Osteocyte (in vitro differentiated cells): ENCODE measurements around the gene OSBPL3. TPM values are rescaled to one million over a fixed set of nuclear protein-coding genes. Genes with fewer than 3 reads are reported as not detected.

Experiments
- DNase-seq: peaks from one replicate; pipeline ENCODE4 v3.0.0; 2021; ENCODE audit warnings: mixed read lengths; ENCODE audit not compliant: unreplicated experiment; ENCODE audit errors: extremely low spot score
- H3K27ac Mint-ChIP-seq: one replicate; pipeline ENCODE4 v1.8.0; 2021; ENCODE audit warnings: mild to moderate bottlenecking, mixed read lengths; ENCODE audit not compliant: unreplicated experiment
- H3K27me3 Mint-ChIP-seq: one replicate; pipeline ENCODE4 v1.8.0; 2021; ENCODE audit warnings: mixed read lengths; ENCODE audit not compliant: unreplicated experiment
- H3K36me3 Mint-ChIP-seq: one replicate; pipeline ENCODE4 v1.8.0; 2021; ENCODE audit warnings: mixed read lengths; ENCODE audit not compliant: unreplicated experiment
- H3K4me1 Mint-ChIP-seq: one replicate; pipeline ENCODE4 v1.8.0; 2021; ENCODE audit warnings: mixed read lengths; ENCODE audit not compliant: unreplicated experiment
- H3K4me3 Mint-ChIP-seq: one replicate; pipeline ENCODE4 v1.8.0; 2021; ENCODE audit warnings: mild to moderate bottlenecking, moderate library complexity, mixed read lengths; ENCODE audit not compliant: unreplicated experiment
- H3K9me3 Mint-ChIP-seq: one replicate; pipeline ENCODE4 v1.8.0; 2021; ENCODE audit warnings: mixed read lengths; ENCODE audit not compliant: unreplicated experiment
- total RNA-seq: library from RNA; stranded (reverse); gene quantifications from 2 replicates; pipeline ENCODE4 v1.2.1, GENCODE V29; 2021
- TF ChIP-seq, protein P1 (sequence below): fragments of 200-600 bp; sonication (generic); IDR thresholded peaks from 2 replicates; pipeline ENCODE4 v1.5.0; 2021; ENCODE audit warnings: antibody characterized with exemption, mild to moderate bottlenecking, moderate library complexity

Gene OSBPL3
- total RNA-seq, 1 donor from 2014 or later: 8.0 TPM

DNA sequence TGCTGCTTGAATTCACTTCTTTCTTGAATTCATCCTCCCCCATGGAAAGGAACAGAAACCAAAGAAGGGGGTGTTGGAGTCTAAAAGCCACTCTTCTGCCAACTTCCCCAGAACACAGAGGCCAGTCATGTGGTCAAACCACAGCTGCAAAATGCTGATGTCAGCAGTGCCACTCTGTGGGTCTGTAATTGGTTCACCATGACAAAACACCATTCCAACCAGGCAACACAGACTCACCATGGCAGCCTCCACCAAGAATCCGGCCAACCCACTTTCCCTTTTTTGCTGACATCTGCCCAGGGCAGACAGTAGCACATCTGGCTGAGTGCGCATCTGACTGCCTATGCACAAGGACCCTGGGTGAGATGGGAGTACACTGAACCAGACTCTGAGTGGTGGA is 16.8 kb downstream of the OSBPL3 start:
- H3K27ac Mint-ChIP-seq: no peak overlapping the region
- no peak overlapping the region for H3K4me3 Mint-ChIP-seq
- H3K9me3 Mint-ChIP-seq: no peaks in the 10 kb centered on the region
- TF ChIP-seq, protein P1, sequence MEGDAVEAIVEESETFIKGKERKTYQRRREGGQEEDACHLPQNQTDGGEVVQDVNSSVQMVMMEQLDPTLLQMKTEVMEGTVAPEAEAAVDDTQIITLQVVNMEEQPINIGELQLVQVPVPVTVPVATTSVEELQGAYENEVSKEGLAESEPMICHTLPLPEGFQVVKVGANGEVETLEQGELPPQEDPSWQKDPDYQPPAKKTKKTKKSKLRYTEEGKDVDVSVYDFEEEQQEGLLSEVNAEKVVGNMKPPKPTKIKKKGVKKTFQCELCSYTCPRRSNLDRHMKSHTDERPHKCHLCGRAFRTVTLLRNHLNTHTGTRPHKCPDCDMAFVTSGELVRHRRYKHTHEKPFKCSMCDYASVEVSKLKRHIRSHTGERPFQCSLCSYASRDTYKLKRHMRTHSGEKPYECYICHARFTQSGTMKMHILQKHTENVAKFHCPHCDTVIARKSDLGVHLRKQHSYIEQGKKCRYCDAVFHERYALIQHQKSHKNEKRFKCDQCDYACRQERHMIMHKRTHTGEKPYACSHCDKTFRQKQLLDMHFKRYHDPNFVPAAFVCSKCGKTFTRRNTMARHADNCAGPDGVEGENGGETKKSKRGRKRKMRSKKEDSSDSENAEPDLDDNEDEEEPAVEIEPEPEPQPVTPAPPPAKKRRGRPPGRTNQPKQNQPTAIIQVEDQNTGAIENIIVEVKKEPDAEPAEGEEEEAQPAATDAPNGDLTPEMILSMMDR: no peak
- peaks cover 2% of the 10 kb centered on the region for H3K27me3 Mint-ChIP-seq
- no peak for DNase-seq
- peaks cover 2% of the 10 kb centered on the region for H3K4me1 Mint-ChIP-seq
- H3K36me3 Mint-ChIP-seq: no peaks in the 10 kb centered on the region

DNA sequence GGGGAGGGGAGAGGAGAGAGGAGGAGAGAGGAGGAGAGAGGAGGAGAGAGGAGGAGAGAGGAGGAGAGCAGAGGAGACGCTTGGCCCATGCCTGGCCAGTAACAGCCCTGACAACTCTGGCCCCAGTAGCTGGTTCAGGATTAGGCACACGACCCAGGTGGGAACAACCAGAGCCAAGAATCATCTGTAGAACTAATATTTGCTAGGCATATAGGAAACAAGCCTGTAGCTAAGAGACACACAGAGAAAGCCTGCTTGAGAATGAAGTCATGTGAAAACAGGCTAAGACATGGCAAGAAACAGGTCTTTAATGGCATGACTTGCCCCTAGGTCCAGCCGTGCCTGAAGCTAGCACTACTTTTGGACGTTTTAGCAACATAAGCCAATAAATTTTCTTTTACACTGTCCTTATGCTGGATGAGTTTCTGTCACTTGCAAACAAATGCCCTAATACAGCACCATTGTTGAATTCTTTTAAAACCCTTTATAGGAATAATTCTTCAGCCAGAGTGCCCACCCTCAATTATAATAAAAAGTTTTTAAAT is 17.5 kb downstream of the OSBPL3 start:
- Mint-ChIP-seq H3K27ac (no peak overlapping the region), H3K4me1 (peaks cover 2% of the 10 kb centered on the region), H3K27me3 (peaks cover 2% of the 10 kb centered on the region), H3K9me3 (no peaks in the 10 kb centered on the region), H3K36me3 (no peaks in the 10 kb centered on the region), H3K4me3 (no peak overlapping the region)
- DNase-seq: no peak
- TF ChIP-seq, protein P1: no peak

DNA sequence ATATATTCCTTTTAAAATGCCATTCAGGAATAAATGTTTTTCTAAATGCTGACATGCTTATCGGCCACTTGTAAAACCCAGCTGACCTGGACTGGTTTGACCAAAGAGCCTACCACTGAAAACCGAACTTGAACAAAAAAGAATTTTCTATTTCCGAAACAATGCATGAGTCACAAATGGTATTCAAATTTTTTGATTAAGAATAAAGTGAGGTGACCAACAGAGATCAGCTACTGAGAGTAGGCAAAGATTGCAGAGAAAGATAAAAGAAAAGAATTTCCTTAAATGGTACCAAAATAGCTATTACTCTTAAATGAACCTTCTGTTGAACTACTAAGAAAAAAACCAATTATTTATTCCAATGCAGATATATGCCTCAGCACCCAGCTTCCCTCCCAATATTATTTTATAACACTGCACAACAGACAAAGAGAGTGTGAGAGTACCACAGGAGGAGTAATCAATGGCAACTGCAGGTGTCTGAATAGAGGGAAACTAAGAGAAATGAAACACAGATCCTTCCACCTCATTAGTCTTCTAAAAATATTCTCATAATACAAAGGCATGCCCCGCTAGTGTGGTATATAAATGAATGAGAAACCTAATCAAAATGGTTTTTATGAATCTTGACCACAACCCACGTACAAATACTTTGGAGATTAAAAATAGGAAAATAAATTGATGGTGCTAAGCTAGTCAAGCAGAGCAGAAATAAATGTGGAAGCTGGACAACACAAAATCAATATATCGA is 20.1 kb downstream of the OSBPL3 start:
- Mint-ChIP-seq H3K4me3 (no peak overlapping the region), H3K36me3 (no peaks in the 10 kb centered on the region), H3K4me1 (peaks cover under 1% of the 10 kb centered on the region), H3K27ac (no peak overlapping the region), H3K9me3 (no peaks in the 10 kb centered on the region), H3K27me3 (peaks cover 2% of the 10 kb centered on the region)
- DNase-seq: no peak
- TF ChIP-seq, protein P1: no peak

DNA sequence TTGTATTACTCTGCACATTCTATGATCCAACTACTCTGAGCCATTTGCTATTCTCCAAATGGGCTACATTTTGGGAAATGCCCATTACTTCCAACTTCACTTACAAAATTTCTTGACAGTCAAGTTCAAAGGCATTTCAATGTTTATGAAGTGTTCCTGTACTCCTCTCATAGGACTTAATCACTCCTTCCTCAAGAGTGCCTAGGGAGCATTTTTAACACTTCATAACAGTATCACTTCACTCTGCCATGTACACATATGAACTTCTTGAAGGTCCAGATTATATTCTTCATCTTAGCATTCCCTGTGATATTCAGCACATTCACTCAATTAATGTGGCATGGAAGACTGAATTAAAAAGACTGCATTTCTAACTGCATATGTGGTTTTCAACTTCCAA is 21.6 kb downstream of the OSBPL3 start:
- H3K4me1 Mint-ChIP-seq: no peaks in the 10 kb centered on the region
- no peak overlapping the region for H3K4me3 Mint-ChIP-seq
- no peaks in the 10 kb centered on the region for H3K9me3 Mint-ChIP-seq
- H3K36me3 Mint-ChIP-seq: no peaks in the 10 kb centered on the region
- no peak for DNase-seq
- H3K27me3 Mint-ChIP-seq: peaks cover 2% of the 10 kb centered on the region
- no peak overlapping the region for H3K27ac Mint-ChIP-seq
- TF ChIP-seq, protein P1: no peak

DNA sequence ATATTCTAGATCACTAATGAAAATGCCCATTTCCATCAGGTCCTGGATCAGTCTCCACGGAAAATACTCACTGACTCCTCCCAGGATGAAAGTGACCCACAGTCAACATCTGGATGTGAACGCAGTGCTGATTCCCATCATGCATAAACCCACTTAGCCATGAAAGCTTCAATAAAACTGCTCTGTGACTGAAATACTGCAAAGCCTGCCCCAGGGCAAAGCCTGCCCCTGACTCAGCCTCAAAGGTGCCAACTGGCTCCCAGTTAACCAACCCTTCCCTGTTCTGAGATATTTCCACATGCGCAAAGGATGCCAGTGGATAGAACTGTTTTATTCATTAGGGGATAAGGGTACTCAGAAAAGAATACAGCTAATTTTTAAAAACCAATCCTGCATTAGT is 24.0 kb downstream of the OSBPL3 start:
- Mint-ChIP-seq H3K36me3 (no peaks in the 10 kb centered on the region), H3K4me3 (no peak overlapping the region), H3K27me3 (peaks cover 2% of the 10 kb centered on the region), H3K9me3 (no peaks in the 10 kb centered on the region), H3K27ac (no peak overlapping the region), H3K4me1 (no peaks in the 10 kb centered on the region)
- DNase-seq: no peak
- TF ChIP-seq, protein P1: no peak
